Liver (tissue), 9 donors: ENCODE results near the gene RFC4. TPM values are rescaled to one million over a fixed set of nuclear protein-coding genes. Genes with fewer than 3 reads are reported as not detected.

Source experiments
- DNase-seq: peaks from one replicate; pipeline ENCODE4 v3.0.0-alpha.2; 2017; ENCODE audit warnings: low spot score
- H3K27ac ChIP-seq, 2 donors: one replicate each; pipeline ENCODE4 v1.7.0; 2013; ENCODE audit warnings: inconsistent platforms in 2 of 2, low read length in 2 of 2, control low read depth in 1 of 2, low read depth in 1 of 2, mild to moderate bottlenecking in 1 of 2
- H3K27me3 ChIP-seq, 4 donors: one replicate each; pipeline versions ENCODE4 v1.6.1 to v1.7.0; 2013; ENCODE audit warnings: low read length in 3 of 4, inconsistent platforms in 1 of 4, mild to moderate bottlenecking in 1 of 4, moderate library complexity in 1 of 4; ENCODE audit not compliant: control insufficient read depth in 4 of 4, insufficient read depth in 4 of 4
- H3K36me3 ChIP-seq, 4 donors: one replicate each; pipeline versions ENCODE4 v1.6.1 to v1.7.0; 2013; ENCODE audit warnings: low read length in 3 of 4, mild to moderate bottlenecking in 3 of 4, low read depth in 1 of 4, moderate library complexity in 1 of 4; ENCODE audit not compliant: control insufficient read depth in 4 of 4, insufficient read depth in 3 of 4
- H3K4me1 ChIP-seq, 4 donors: one replicate each; pipeline versions ENCODE4 v1.6.1 to v1.7.0; 2013; ENCODE audit warnings: low read length in 3 of 4, mild to moderate bottlenecking in 3 of 4, moderate library complexity in 1 of 4; ENCODE audit not compliant: control insufficient read depth in 4 of 4, insufficient read depth in 4 of 4
- H3K4me3 ChIP-seq, 3 donors: one replicate each; pipeline versions ENCODE4 v1.6.1 to v1.7.0; 2013; ENCODE audit warnings: low read length in 3 of 3, control low read depth in 1 of 3, low read depth in 1 of 3, mild to moderate bottlenecking in 1 of 3
- H3K9ac ChIP-seq, 2 donors: one replicate each; pipeline ENCODE4 v1.7.0; 2013; ENCODE audit warnings: low read length in 2 of 2, mild to moderate bottlenecking in 2 of 2, moderate library complexity in 2 of 2, control low read depth in 1 of 2, low read depth in 1 of 2
- H3K9me3 ChIP-seq, 4 donors: one replicate each; pipeline versions ENCODE4 v1.6.1 to v1.7.0; 2013; ENCODE audit warnings: low read length in 3 of 4; ENCODE audit not compliant: control insufficient read depth in 4 of 4
- ATF3 ChIP-seq: IDR thresholded peaks from 2 replicates; pipeline ENCODE4 v1.6.1; 2016; ENCODE audit warnings: antibody characterized with exemption
- CTCF ChIP-seq: fragments of 150-350 bp; IDR thresholded peaks from 2 replicates; pipeline ENCODE4 v1.5.1; 2017; ENCODE audit warnings: improper control_type of control experiment, low read depth, low read length; ENCODE audit not compliant: missing input control
- EGR1 ChIP-seq, 2 donors: IDR thresholded peaks; 2 replicates each; pipeline ENCODE4 v1.6.1; 2016 to 2018; ENCODE audit warnings: antibody characterized with exemption in 2 of 2, low read depth in 2 of 2
- FOXA1 ChIP-seq: IDR thresholded peaks from 2 replicates; pipeline ENCODE4 v1.6.1; 2016; ENCODE audit warnings: antibody characterized with exemption
- FOXA2 ChIP-seq: IDR thresholded peaks from 2 replicates; pipeline ENCODE4 v1.6.1; 2016; ENCODE audit warnings: antibody characterized with exemption
- GABPA ChIP-seq, 2 donors: IDR thresholded peaks in 1 of 2; conservative IDR thresholded peaks in 1 of 2; 2 replicates each; pipeline ENCODE4 v1.6.1; 2016; ENCODE audit warnings: antibody characterized with exemption in 2 of 2, mild to moderate bottlenecking in 1 of 2, moderate library complexity in 1 of 2
- HNF4A ChIP-seq, 2 donors: conservative IDR thresholded peaks; 2 replicates each; pipeline ENCODE4 v1.6.1; 2016; ENCODE audit warnings: antibody characterized with exemption in 2 of 2, mild to moderate bottlenecking in 2 of 2
- HNF4G ChIP-seq: IDR thresholded peaks from 2 replicates; pipeline ENCODE4 v1.6.1; 2016; ENCODE audit warnings: antibody characterized with exemption
- JUND ChIP-seq, 2 donors: IDR thresholded peaks; 2 replicates each; pipeline ENCODE4 v1.6.1; 2016; ENCODE audit warnings: antibody characterized with exemption in 2 of 2
- MAX ChIP-seq: IDR thresholded peaks from 2 replicates; pipeline ENCODE4 v1.6.1; 2016; ENCODE audit warnings: antibody characterized with exemption
- NR2F2 ChIP-seq: IDR thresholded peaks from 2 replicates; pipeline ENCODE4 v1.6.1; 2016; ENCODE audit warnings: antibody characterized with exemption
- RAD21 ChIP-seq, 2 donors: IDR thresholded peaks; 2 replicates each; pipeline ENCODE4 v1.6.1; 2016; ENCODE audit warnings: antibody characterized with exemption in 2 of 2, mild to moderate bottlenecking in 2 of 2
- REST ChIP-seq: IDR thresholded peaks from 2 replicates; pipeline ENCODE4 v1.6.1; 2016; ENCODE audit warnings: antibody characterized with exemption, mild to moderate bottlenecking
- RXRA ChIP-seq, 2 donors: IDR thresholded peaks; 2 replicates each; pipeline ENCODE4 v1.6.1; 2017 to 2018; ENCODE audit warnings: antibody characterized with exemption in 2 of 2, mild to moderate bottlenecking in 1 of 2
- SP1 ChIP-seq: IDR thresholded peaks from 2 replicates; pipeline ENCODE4 v1.6.1; 2018; ENCODE audit warnings: antibody characterized with exemption, mild to moderate bottlenecking
- TAF1 ChIP-seq: conservative IDR thresholded peaks from 2 replicates; pipeline ENCODE4 v1.6.1; 2016; ENCODE audit warnings: antibody characterized with exemption, mild to moderate bottlenecking
- YY1 ChIP-seq: IDR thresholded peaks from 2 replicates; pipeline ENCODE4 v1.6.1; 2016; ENCODE audit warnings: antibody characterized with exemption, mild to moderate bottlenecking
- ZBTB33 ChIP-seq: IDR thresholded peaks from 2 replicates; pipeline ENCODE4 v1.6.1; 2016; ENCODE audit warnings: antibody characterized with exemption
- WGBS: extraction: QIAGEN DNeasy Blood & Tissue Kit; methylation state at CpG from one replicate; pipeline ENCODE4 v1.1.7; 2013; 5-methylcytosine and 5-hydroxymethylcytosine counted together
- polyA plus RNA-seq, 2 donors: library from polyadenylated mRNA; stranded (reverse) in 1 of 2; unstranded in 1 of 2; fragments of 200-250 nt in 1 of 2; fragments of >200 nt in 1 of 2; fragmentation: Nextera tagmentation in 1 of 2; extraction: Ambion mirVana in 1 of 2; gene quantifications; one replicate each; pipeline versions ENCODE4 v1.2.1 to v1.2.3, GENCODE V29; 2013 to 2015
- total RNA-seq, 2 donors: library from RNA; depleted of rRNA; stranded (reverse); fragments of >200 nt; gene quantifications; one replicate each; pipeline ENCODE4 v1.2.3, GENCODE V29; 2014
- donor health status: healthy.
- donor health status: healthy.
- donor health status: healthy.
- donor health status: healthy.
- donor health status: healthy.

Gene RFC4
- total and polyA plus RNA-seq, 4 donors: 4.6 to 27.3 (median 6.3) TPM

GRCh38 chr3:186754006-186754405 is 52.3 kb downstream of the RFC4 start:
- no peaks in the 10 kb centered on the region for H3K27me3 ChIP-seq
- H3K4me3 ChIP-seq: no peak overlapping the region
- no peaks in the 10 kb centered on the region for H3K36me3 ChIP-seq
- H3K4me1 ChIP-seq: peaks cover 0 to 2% (median 0%) of the 10 kb centered on the region in 4 donors
- no peak for DNase-seq
- TF ChIP-seq FOXA1 (no peak), HNF4G (no peak), NR2F2 (no peak), HNF4A (conservative IDR thresholded peaks at IDR 0.05) (no peak), CTCF (no peak), REST (no peak), JUND (IDR thresholded peaks at IDR 0.05) (no peak), EGR1 (IDR thresholded peaks at IDR 0.05; ENCODE audit: low read depth in 2 of 2) (no peak), ZBTB33 (no peak), YY1 (no peak), TAF1 (no peak), SP1 (no peak), GABPA (IDR thresholded peaks at IDR 0.05 in 1 of 2, conservative IDR thresholded peaks at IDR 0.05 in 1 of 2) (no peak), MAX (no peak), RXRA (IDR thresholded peaks at IDR 0.05) (no peak), ATF3 (no peak), RAD21 (IDR thresholded peaks at IDR 0.05) (no peak), FOXA2 (no peak)
- H3K9ac ChIP-seq: no peak overlapping the region
- no peaks in the 10 kb centered on the region for H3K9me3 ChIP-seq
- H3K27ac ChIP-seq: no peak overlapping the region
- 84% methylated on average over 7 of the region's 7 CpGs for WGBS
